Middle frontal gyrus (tissue), 1 donor: Measurements from ENCODE around the gene DOCK7.
"Not testable (repeated sequence)": the region's sequence is repeated elsewhere in the genome, so short reads cannot be mapped to it uniquely, and the experiment has no call there.

ENCODE experiments used
- DNase-seq: peaks from one replicate; pipeline ENCODE4 v3.0.0-alpha.2; 2015; ENCODE audit warnings: low spot score; ENCODE audit errors: extremely low spot score

DOCK7 gene

GRCh38 chr1:62698161-62698560, 10.0 kb upstream of the DOCK7 start:
- not testable (repeated sequence) for DNase-seq

- not testable (repeated sequence) for DNase-seq
Observed at GRCh38 chr1:62694479-62694878, 6.3 kb upstream of the DOCK7 start.

GRCh38 chr1:62693123-62693522, 4.9 kb upstream of the DOCK7 start:
- DNase-seq: no peak

DNA sequence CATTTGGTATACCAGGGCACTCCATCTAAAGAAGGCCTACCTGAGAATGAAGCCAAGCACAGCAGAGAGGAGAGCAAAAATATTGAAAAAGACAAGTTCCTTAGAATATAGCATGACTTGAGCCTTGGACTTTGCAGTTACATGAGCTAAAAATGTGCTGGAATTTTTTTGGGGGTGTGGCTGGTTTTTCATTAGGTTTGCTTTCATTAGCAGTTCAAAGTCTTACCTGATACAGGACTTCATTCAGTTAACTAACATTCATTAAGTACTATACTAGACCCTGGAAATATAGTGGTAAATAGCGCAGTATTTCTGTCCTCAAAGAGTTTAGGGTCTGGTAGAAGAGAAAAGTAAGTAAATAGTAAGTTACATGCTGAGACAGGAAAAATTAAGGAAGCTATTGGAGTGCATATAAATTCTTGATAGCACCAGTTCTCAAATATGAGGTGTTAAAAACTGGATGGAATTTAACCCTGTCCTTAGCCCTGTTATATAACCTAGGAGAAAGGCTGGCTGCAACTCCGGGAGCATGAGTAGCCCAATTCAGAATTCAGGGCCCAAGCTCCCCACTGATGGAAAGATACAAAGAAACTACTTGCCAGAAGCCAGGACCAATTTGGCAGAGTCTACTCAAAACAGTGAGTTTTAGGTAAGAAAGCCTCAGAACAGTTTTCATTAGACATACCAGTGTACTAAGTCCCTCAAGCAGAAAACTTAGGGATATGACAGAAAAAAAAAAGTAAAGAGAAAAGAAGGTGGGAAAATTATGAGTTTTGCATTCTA, 3.1 kb upstream of the DOCK7 start:
- no peak for DNase-seq

DNA sequence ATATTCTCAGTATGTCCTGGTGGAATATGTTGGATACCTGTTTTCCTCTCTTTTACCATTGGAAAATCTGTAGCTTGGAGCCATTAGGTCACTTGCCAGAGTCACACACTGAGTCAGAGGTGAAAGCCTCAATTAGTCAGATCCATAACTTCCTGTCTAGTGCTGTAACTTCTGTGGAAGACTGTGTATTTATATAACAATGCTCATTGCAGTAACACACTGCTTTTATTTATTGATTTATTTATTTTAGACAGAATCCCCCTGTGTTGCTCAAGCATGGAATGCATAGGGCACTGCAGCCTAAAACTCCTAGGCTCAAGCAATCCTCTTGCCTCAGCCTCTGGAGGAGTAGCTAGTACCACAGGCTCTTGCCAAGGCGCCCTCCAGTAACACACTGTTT, 1.3 kb upstream of the DOCK7 start:
- DNase-seq: no peak

DNA sequence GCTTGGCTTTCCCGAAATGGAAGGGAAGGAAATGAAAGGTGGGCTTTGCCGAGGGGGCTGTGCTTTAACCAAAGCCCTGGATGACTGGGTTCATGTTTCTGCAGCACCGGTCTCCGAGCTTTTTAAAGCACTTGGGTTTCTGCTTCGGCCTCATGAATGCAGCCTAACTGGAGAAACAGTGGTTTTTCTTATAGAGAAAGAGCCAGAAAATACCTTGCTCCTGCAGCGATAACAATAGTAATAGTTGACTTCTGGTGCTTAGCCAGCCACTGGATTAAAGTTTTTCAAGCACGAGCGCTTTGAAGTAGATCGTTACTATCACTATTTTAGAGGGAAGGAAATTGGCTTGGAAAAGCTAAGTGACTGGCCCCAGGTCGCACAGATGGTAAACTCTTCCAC, 500 bp upstream of the DOCK7 start:
- no peak for DNase-seq

DNA sequence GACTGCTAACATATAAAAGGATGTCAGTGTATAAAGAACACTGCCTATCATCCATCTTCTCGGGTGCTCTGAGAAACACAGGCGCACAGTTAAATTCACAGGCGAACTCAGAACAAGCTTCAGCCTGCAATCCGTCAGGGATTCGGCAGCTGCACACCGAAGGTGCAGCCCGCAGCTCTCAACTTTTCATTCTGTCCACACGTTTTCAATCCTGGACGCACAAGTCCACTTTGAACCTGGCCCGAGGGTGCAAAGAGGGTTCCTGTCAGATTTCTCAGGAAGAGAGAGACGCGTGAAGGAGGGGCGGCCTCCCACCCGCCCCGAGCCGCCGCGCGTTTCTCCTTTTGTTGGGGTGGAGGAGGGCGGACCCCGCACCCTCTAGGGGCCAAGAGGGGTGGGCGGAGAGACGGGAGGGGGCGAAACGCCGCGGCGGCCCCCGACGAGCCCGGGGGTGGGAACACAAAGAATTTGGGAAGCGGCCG, 724 bp downstream of the DOCK7 start:
- no peak for DNase-seq

- DNase-seq: no peak
Observed at GRCh38 chr1:62686822-62687221, 1.4 kb downstream of the DOCK7 start.

- DNase-seq: no peak
Observed at GRCh38 chr1:62685431-62685859, 2.7 kb downstream of the DOCK7 start.

- no peak for DNase-seq
Observed at GRCh38 chr1:62682531-62682930, 5.7 kb downstream of the DOCK7 start.

- not testable (repeated sequence) for DNase-seq
Observed at GRCh38 chr1:62680992-62681391, 7.2 kb downstream of the DOCK7 start.

DNA sequence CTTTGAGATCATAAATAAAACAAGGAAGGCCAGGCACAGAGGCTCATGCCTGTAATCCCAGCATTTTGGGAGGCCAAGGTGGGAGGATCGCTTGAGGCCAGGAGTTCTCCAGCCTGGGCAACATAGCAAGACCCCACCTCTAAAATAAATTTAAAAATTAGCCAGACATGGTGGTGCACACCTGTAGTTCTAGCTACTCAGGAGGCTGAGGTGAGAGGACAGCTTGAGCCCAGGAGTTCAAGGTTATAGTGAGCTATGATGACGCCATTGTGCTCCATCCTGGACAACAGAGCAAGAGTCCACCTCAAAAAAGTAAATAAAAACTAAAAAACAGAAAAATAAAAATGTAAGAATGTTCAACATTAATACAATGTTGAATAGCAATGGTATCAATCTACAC, 10.4 kb downstream of the DOCK7 start:
- not testable (repeated sequence) for DNase-seq

DNA sequence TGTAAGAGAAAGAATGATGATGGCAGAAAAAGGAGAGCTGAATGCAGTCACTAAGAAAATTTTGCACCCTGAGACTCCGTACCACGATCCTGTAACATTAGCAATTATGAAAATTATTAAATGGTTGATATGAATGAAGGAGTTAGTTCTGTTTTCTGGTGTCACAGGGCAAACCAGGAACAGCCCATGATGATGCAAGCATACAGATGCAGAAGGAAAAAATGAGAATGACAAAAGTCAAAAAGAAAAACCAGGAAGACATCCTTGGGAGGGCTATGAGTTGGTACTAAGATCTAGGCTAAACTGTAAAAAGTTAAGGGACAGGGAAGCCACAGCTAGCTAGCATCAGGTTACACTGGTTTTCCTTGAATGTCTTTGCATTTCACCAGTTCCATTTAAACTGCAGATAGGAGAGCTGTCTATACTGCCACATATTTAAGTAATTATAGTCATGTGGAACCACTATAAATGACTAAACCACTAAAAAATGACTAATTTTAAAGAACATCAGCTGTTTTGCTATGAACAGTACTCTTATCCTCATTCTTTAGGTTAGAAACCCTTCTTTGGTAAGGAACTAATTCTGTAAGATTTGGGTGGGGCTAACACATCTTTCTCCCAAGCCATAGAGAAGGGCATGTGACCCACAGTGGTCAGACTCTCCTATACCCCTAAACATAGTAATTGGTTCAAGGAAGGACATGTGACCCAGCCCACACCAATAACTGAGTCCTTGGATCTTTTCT, 11.4 kb downstream of the DOCK7 start:
- DNase-seq: no peak

DNA sequence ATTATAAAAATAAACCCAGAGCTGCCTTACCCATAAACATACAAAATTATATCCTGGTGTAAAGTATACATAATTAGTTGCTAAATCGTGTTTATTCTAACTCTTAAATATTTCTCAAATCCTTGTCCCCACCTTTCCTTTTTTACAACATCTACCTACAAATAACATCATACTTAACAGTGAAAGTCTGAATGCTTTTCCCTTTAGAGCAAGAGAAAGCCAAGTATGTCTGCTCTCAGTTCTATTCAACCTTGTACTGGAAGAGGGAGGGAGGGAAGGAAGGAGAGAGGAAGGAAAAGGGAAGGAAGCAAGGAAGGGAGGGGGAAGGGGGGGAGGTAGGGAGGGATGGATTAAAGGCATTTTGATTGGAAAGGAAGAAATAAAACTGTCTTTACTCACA, 14.6 kb downstream of the DOCK7 start:
- no peak for DNase-seq

GRCh38 chr1:62672029-62672428, 16.2 kb downstream of the DOCK7 start:
- no peak for DNase-seq

DNA sequence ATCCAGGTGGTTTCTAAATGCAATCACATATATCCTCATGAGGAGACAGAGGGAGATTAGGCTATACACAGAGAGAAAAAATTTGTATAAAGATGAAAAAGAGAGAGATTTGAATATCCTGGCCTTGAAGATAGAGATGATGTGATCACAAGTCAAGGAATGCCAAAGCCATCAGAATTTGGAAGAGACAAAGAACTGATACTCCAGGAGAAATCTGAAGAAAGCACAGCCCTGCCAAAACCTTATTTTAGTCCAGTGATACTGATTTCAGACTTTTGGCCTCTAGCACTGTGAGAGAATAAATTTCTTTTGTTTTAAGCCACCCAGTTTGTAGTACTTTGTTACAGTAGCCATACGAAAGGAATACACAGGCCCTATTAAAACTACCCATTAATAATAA, 33.4 kb downstream of the DOCK7 start:
- no peak for DNase-seq

DNA sequence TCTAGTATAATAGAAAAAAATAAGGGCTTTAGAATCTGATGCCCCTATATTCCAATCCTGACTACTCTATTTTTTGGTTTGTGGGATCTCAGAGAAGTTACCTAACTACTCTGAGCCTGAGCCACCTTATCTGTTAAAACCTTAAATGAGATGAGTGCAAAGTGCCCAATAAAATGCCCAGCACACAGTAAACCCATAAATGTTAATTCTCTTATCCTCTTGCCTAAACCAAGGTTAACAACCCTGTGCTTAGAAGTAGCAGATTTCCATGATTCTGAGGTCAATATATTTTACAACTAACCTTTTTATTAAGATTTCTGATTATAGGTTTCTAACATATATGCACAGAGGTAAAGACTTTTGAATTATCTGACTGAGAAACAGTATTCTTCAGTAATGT, 35.8 kb downstream of the DOCK7 start:
- DNase-seq: no peak

DNA sequence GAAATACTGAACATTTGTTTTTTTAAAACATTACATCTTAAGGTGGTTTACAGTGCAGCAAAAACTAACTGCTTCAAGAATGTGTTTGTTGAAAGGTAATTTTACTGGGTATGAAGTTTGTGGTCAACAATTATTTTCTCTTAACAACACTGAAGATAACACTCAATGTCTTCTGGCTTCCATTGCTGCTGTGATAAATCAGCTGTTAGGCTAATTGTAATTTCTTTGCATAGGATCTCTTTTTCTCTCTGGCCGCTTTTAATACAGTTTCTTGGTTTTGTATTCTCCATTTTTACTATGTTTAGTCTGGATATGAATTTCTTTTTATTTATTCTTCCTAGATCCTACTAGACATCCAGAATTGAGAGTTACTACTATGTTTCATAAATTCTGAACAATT, 44.9 kb downstream of the DOCK7 start:
- DNase-seq: no peak

DNA sequence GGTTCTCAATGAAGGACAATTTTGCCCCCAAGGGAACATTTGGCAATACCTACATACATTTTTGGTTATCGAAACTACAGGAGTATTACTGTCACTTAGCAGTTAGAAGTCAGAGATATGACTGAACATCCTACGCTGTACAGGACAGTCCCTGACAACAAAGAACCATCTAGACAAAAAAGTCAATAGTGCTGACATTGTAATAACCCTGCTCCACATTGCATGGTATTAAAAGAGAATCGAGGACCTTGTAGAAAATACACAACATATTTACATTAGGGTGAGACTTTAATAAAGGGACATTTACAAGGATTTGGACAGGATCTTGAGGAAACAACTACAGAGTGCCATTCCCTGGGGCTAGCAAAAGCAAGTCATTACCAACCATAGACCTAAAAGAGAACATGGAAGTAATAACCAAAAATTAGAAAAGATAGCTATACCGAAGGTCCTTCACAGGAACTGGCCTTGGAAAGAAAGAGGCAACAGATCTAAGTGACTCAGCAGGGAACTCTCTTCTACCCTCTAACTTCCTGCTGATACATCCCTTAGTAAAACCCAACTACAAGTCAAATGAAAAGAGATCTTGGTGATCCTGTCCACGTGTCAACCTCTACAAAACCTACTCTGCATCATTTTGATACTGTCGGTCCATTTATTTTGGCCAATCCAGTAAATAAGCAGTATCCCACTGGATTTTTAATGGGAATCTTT, 50.6 kb downstream of the DOCK7 start:
- DNase-seq: no peak

DNA sequence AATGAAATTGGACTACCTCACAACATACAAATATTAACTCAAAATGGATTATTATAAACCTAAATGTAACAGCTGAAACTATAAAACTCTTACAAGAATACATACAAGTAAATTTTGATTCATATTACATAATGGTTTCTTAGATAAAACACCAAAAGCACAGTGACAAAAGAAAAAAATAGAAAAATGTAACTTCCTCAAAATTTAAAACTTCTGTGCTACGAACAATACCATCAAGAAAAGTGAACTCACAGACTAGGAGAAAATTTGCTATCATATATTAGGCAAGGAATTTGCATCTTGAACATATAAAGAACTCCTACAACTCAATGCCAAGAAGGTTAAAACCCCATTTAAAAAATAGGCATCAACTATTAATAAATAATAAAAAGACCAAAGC, 59.7 kb downstream of the DOCK7 start:
- no peak for DNase-seq

DNA sequence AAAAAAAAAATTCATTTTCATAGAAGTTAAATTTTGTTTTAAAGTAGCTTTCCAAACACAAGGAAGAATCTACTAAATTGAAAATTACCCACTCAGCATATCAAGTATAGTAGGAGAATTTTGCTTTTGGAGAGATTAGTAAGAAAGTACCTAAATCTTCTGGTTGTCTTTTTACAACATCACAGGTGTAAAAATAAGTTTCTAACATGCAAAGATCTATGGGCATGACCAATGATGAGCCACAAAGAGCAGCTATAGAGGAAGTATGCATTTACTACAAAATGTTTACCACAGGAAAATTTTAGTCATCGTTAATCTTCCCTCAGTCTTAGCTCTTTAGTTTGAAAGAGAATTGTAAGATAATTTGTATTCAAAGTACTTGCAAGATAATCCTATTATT, 62.8 kb downstream of the DOCK7 start:
- DNase-seq: no peak

DNA sequence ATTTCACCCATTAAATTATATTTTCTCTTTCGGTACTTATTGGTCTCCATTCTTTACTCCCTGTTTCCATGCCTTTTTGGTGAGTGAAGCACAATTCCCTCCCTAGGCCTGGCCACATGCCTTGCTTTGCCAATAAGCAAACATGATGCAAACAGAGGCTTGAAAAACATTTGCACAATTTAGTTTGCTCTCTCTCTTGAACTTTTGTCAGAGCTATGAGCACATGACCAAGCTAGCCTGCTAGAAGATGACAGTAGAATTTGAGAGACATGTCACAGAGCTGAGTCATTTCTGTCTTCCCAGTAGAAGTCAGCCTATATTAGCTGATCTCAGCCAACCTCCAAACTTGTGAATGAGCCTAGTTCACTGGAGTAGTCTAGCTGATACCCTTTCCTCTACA, 66.3 kb downstream of the DOCK7 start:
- DNase-seq: no peak
